Activated CD4-positive, alpha-beta memory T cell treated with anti-CD3 and anti-CD28 coated beads, Interleukin-2, amount 10 ng/mL, durations not matched to agents 7 days and 5 days (primary cell): Measurements from ENCODE around the gene CD72. TPM values are rescaled to one million over a fixed set of nuclear protein-coding genes. Genes with fewer than 3 reads are reported as not detected.

ENCODE experiments used
- CTCF ChIA-PET: fragments of 350-600 bp; sonication (Branson Sonifier 250); formaldehyde crosslinking; loops from one replicate; lab custom pipeline; 2021; ENCODE audit warnings: antibody characterized with exemption, inconsistent platforms; lab: Charles Lee
- POLR2A ChIA-PET: fragments of 350-600 bp; sonication (Branson Sonifier 250); formaldehyde crosslinking; loops from one replicate; lab custom pipeline; 2021; ENCODE audit warnings: antibody characterized with exemption; lab: Charles Lee
- DNase-seq: peaks from one replicate; pipeline ENCODE4 v3.0.0-alpha.2; 2020
- H3K27ac Mint-ChIP-seq: one replicate; pipeline ENCODE4 v1.8.0; 2021; ENCODE audit warnings: mild to moderate bottlenecking, mixed read lengths
- H3K27me3 Mint-ChIP-seq: one replicate; pipeline ENCODE4 v1.8.0; 2021; ENCODE audit warnings: mixed read lengths
- H3K36me3 Mint-ChIP-seq: one replicate; pipeline ENCODE4 v1.8.0; 2021; ENCODE audit warnings: low read depth, mixed read lengths
- H3K4me1 Mint-ChIP-seq: one replicate; pipeline ENCODE4 v1.8.0; 2021; ENCODE audit warnings: mixed read lengths
- H3K4me3 Mint-ChIP-seq: one replicate; pipeline ENCODE4 v1.8.0; 2021; ENCODE audit warnings: mild to moderate bottlenecking, mixed read lengths
- H3K9me3 Mint-ChIP-seq: one replicate; pipeline ENCODE4 v1.8.0; 2021; ENCODE audit warnings: mixed read lengths
- total RNA-seq, 2 experiments: library from RNA; stranded (reverse); gene quantifications; one replicate each; pipeline ENCODE4 v1.2.3, GENCODE V29; 2021

CD72 gene
- total RNA-seq = 10 to 100 TPM; 11.8 to 11.9 TPM

GRCh38 chr9:35618325-35618727 lies at the start of gene CD72:
Gene CD72 (minus strand): TSS chr9:35618413. CDS start chr9:35618303, 110 bp downstream.
- Mint-ChIP-seq H3K4me1 (peaks cover 43% of the 10 kb centered on the region), H3K36me3 (peaks cover 2% of the 10 kb centered on the region), H3K27me3 (peaks cover 3% of the 10 kb centered on the region), H3K27ac (peak within 1 kb of the TSS; percentile 70), H3K9me3 (no peaks in the 10 kb centered on the region), H3K4me3 (peak within 1 kb of the TSS; percentile 73)
- no peak for DNase-seq
- ChIA-PET CTCF (interaction anchor here (1.1 to 6.1 kb wide), 5 partner anchors 8 to 78 kb away, joined by 3 to 40 read pairs (median 19); partner anchors contain the start of genes CCDC107, RMRP and TESK1), POLR2A (interaction anchor here (1.0 to 6.4 kb wide), 3 partner anchors 13 to 43 kb away, joined by 3 to 100 read pairs (median 83); partner anchors contain the start of genes ARHGEF39, CCDC107, RMRP and SIT1)

GRCh38 chr9:35667939-35668338 lies 49.7 kb upstream of the CD72 start:
- peaks cover 9% of the 10 kb centered on the region for H3K9me3 Mint-ChIP-seq
- H3K4me3 Mint-ChIP-seq = no peak overlapping the region
- H3K4me1 Mint-ChIP-seq = peaks cover 37% of the 10 kb centered on the region
- no peak overlapping the region for H3K27ac Mint-ChIP-seq
- CTCF ChIA-PET = no interaction called here
- peaks cover under 1% of the 10 kb centered on the region for H3K27me3 Mint-ChIP-seq
- no peak for DNase-seq
- POLR2A ChIA-PET = no interaction called here
- H3K36me3 Mint-ChIP-seq = peaks cover 13% of the 10 kb centered on the region

GRCh38 chr9:35666549-35666948 lies 48.3 kb upstream of the CD72 start:
- H3K27ac Mint-ChIP-seq = no peak overlapping the region
- ChIA-PET CTCF (interaction anchor here (0.7 to 5.2 kb wide), 4 partner anchors 29 to 557 kb away, joined by 3 to 31 read pairs (median 24); partner anchors contain the start of genes CREB3 and TLN1), POLR2A (interaction anchor here (1.1 to 11.8 kb wide), 4 partner anchors 9 to 90 kb away, joined by 3 to 147 read pairs (median 45); partner anchors contain the start of genes CCDC107, CD72, CREB3 and RMRP)
- H3K27me3 Mint-ChIP-seq = no peaks in the 10 kb centered on the region
- H3K4me1 Mint-ChIP-seq = peaks cover 51% of the 10 kb centered on the region
- peaks cover 24% of the 10 kb centered on the region for H3K36me3 Mint-ChIP-seq
- H3K9me3 Mint-ChIP-seq = peaks cover 9% of the 10 kb centered on the region
- H3K4me3 Mint-ChIP-seq = no peak overlapping the region
- DNase-seq = no peak

- Mint-ChIP-seq H3K27ac (peak overlapping the region; percentile 57), H3K27me3 (no peaks in the 10 kb centered on the region), H3K4me1 (peaks cover 55% of the 10 kb centered on the region), H3K9me3 (peaks cover 9% of the 10 kb centered on the region), H3K4me3 (peak overlapping the region; percentile 80), H3K36me3 (peaks cover 27% of the 10 kb centered on the region)
- ChIA-PET CTCF (interaction anchor here (0.6 to 12.1 kb wide), 9 partner anchors 9 to 237 kb away, joined by 3 to 223 read pairs (median 16); partner anchors contain the start of genes CREB3, SIT1 and TLN1), POLR2A (interaction anchor here (1.1 to 11.8 kb wide), 13 partner anchors 9 to 91 kb away, joined by 3 to 257 read pairs (median 10); partner anchors contain the start of genes CA9, CCDC107, CD72 and CREB3)
- no peak for DNase-seq
Measured at GRCh38 chr9:35666045-35666444, 47.8 kb upstream of the CD72 start.

DNA sequence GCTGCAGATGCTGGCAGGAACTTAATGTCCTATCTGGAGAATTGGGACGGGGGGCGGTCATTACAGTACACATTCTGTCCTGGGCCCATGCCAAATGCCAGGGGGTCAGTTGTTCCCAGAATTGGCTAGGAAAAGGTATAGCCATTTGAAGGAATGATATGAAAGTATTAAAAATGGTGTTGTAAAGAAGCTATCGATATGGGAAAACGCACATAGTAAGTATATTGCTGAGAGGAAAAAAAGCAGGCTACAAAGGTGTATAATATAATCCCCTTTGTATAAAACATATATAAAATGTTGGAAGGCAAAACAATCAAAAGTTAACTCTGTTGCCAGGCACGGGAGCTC lies 47.2 kb upstream of the CD72 start:
- ChIA-PET POLR2A (interaction anchor here (1.1 to 11.8 kb wide), 16 partner anchors 8 to 586 kb away, joined by 3 to 257 read pairs (median 8); partner anchors contain the start of genes CA9, CCDC107, CD72 and CREB3), CTCF (interaction anchor here (0.6 to 12.1 kb wide), 12 partner anchors 9 to 238 kb away, joined by 3 to 223 read pairs (median 6); partner anchors contain the start of genes CREB3, SIT1 and TLN1)
- peak overlapping the region; percentile 86 for H3K27ac Mint-ChIP-seq

GRCh38 chr9:35664531-35665470 lies 46.6 kb upstream of the CD72 start, which contains the start of gene ARHGEF39:
Gene ARHGEF39 (minus strand): TSS chr9:35665195. CDS start chr9:35665169, 26 bp downstream.
- Mint-ChIP-seq H3K36me3 (peaks cover 40% of the 10 kb centered on the region), H3K27ac (peak within 1 kb of the TSS; percentile 86), H3K4me3 (peak within 1 kb of the TSS; percentile 80), H3K9me3 (peaks cover 9% of the 10 kb centered on the region), H3K4me1 (peaks cover 67% of the 10 kb centered on the region), H3K27me3 (no peaks in the 10 kb centered on the region)
- ChIA-PET CTCF (interaction anchor here (0.8 to 12.1 kb wide), 16 partner anchors 9 to 548 kb away, joined by 3 to 223 read pairs (median 4); partner anchors contain the start of genes CREB3, SIT1, TLN1 and TPM2), POLR2A (interaction anchor here (0.8 to 11.8 kb wide), 21 partner anchors 7 to 586 kb away, joined by 3 to 257 read pairs (median 7); partner anchors contain the start of genes CA9, CCDC107, CD72 and CREB3)
- DNase-seq = peak; percentile 87

More for the DNA sequence above, 47.2 kb upstream of the CD72 start:
- Mint-ChIP-seq H3K9me3 (peaks cover 9% of the 10 kb centered on the region), H3K4me1 (peaks cover 61% of the 10 kb centered on the region), H3K36me3 (peaks cover 33% of the 10 kb centered on the region), H3K4me3 (peak overlapping the region; percentile 80), H3K27me3 (no peaks in the 10 kb centered on the region)
- DNase-seq = no peak

DNA sequence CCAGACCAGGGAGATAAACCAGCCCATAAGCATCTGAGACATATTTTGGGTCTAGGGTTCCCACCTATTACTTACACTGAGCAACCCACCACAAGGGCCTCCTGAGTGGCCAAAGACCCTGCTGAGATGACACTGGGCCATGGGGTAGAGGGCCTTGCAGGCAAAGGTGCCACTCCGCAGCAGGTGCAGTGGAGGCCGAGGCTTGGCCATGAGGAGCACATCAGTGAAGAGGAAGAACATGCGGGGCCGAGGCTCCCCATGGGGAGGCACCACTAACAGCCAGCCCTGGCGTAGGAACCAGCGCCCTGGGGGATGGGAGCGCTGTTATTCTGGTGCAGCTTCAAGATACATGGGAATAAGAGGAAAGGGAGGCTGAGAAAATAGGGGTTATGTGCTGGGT lies 44.2 kb upstream of the CD72 start:
- Mint-ChIP-seq H3K36me3 (peaks cover 53% of the 10 kb centered on the region), H3K4me3 (peak overlapping the region; percentile 80), H3K4me1 (peaks cover 84% of the 10 kb centered on the region), H3K9me3 (peaks cover 3% of the 10 kb centered on the region), H3K27me3 (peaks cover 4% of the 10 kb centered on the region), H3K27ac (peak overlapping the region; percentile 86)
- ChIA-PET CTCF (interaction anchor here (1.2 to 12.1 kb wide), 6 partner anchors 15 to 92 kb away, joined by 3 to 223 read pairs (median 24); partner anchors contain the start of genes CREB3, SIT1 and TLN1), POLR2A (interaction anchor here (0.9 to 11.8 kb wide), 7 partner anchors 11 to 87 kb away, joined by 3 to 257 read pairs (median 8); partner anchors contain the start of genes CD72, CREB3, GBA2 and RGP1)
- no peak for DNase-seq

DNA sequence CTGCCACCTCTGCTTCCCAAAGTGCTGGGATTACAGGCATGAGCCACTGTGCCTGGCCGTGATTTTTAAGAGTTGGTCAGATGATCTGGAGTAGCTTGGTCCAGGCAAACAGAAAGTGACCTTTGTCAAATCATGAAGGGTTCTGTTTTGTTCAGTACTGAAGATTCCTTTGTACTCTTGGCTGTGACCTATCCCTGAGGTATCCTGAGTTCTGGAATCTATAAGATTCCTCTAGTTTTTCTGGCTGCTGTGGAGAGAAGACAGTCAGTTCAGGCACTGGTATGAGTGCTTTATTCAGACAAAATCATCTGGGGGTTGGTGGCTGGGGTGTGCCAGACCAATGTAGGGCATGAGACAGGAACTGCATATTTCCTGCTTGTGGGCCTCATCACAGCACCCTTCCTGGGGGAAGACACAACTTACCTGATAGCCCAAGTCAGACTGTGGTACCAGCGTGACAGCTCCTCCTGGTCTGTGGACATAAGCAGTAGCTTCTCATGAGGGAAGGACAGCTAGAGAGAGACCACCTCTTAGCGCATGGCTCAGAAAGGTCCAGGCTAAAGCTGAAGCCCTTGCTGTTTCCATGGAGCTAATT lies 43.6 kb upstream of the CD72 start:
- Mint-ChIP-seq H3K9me3 (no peaks in the 10 kb centered on the region), H3K27me3 (peaks cover 4% of the 10 kb centered on the region), H3K4me3 (peak overlapping the region; percentile 80), H3K4me1 (peaks cover 89% of the 10 kb centered on the region), H3K36me3 (peaks cover 53% of the 10 kb centered on the region), H3K27ac (peak overlapping the region; percentile 86)
- peak; percentile 55 for DNase-seq
- ChIA-PET POLR2A (interaction anchor here (0.9 to 11.8 kb wide), 10 partner anchors 11 to 152 kb away, joined by 3 to 257 read pairs (median 4); partner anchors contain the start of genes CD72, CREB3, GBA2 and RGP1), CTCF (interaction anchor here (1.0 to 12.1 kb wide), 13 partner anchors 8 to 152 kb away, joined by 3 to 223 read pairs (median 4); partner anchors contain the start of genes CREB3, HINT2, SIT1 and TLN1)

DNA sequence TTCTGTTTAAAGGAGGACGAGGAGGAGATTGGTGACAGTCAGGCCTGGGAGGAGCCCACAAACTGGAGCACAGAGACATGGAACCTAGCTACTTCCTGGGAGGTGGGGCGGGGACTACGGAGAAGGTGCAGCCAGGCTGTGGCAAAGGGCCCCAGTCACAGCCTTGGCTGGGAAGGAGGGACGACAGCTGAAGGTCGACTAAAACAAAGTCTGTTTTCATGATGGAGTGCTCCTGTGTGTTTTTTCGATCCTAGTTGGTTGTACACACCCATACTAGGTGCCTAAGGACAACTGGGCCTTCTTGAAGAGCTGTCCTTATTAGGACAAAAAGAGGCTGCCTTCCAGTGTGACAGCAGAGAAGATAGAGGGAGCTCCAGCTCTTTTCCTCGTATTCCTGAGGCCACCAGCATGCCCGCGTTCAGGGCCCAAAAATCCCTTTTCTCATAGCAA lies 42.8 kb upstream of the CD72 start:
- Mint-ChIP-seq H3K9me3 (no peaks in the 10 kb centered on the region), H3K4me1 (peaks cover 89% of the 10 kb centered on the region), H3K27ac (peak overlapping the region; percentile 65), H3K36me3 (peaks cover 53% of the 10 kb centered on the region), H3K4me3 (peak overlapping the region; percentile 34), H3K27me3 (peaks cover 4% of the 10 kb centered on the region)
- no peak for DNase-seq
- ChIA-PET POLR2A (interaction anchor here (0.9 to 11.8 kb wide), 10 partner anchors 12 to 153 kb away, joined by 3 to 257 read pairs (median 6); partner anchors contain the start of genes CD72, CREB3, GBA2 and RGP1), CTCF (interaction anchor here (0.9 to 12.1 kb wide), 14 partner anchors 9 to 153 kb away, joined by 3 to 223 read pairs (median 4); partner anchors contain the start of genes CREB3, HINT2, SIT1 and TLN1)

DNA sequence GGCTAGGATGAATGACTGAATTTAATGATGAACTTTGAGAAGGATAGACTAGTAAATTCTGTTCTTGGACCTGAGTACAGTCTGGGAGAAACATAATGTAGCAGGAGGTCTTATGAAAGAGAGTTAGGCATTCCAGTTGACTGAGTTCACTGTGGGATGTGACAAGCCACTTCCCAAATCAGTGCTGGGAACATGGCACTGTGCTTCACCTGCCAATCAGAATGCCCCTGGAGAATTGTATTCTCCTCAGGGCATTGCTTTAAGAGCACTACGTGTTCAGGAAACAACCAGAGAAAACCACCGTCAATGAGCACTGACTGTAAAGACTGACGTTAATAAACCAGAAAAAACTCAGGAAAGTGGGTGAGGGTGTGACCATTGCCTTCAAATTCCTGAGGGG lies 41.1 kb upstream of the CD72 start:
- H3K27ac Mint-ChIP-seq = peak overlapping the region; percentile 79
- DNase-seq = no peak
- ChIA-PET CTCF (interaction anchor here (1.0 to 12.1 kb wide), 12 partner anchors 11 to 97 kb away, joined by 3 to 223 read pairs (median 16); partner anchors contain the start of genes CD72, CREB3, GBA2 and SIT1), POLR2A (interaction anchor here (1.2 to 11.8 kb wide), 9 partner anchors 11 to 545 kb away, joined by 3 to 257 read pairs (median 9); partner anchors contain the start of genes CD72, CREB3, MSMP and SIT1)
- peaks cover 76% of the 10 kb centered on the region for H3K4me1 Mint-ChIP-seq
- H3K9me3 Mint-ChIP-seq = no peaks in the 10 kb centered on the region
- H3K4me3 Mint-ChIP-seq = peak overlapping the region; percentile 93
- peaks cover 53% of the 10 kb centered on the region for H3K36me3 Mint-ChIP-seq
- H3K27me3 Mint-ChIP-seq = peaks cover 4% of the 10 kb centered on the region

DNA sequence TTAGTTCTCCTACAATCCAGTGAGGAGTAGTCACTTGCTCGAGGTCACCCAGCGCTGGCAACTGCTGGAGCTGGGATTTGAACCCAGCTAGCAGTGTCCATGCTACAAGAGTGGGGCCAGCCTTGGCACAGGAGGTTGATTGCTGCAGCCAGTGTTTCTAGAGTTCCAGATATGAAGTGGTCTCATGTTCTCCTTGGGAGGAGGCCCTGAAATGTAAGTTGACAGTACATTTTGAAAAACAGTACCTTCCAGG lies 40.7 kb upstream of the CD72 start:
- DNase-seq = no peak
- Mint-ChIP-seq H3K27ac (peak overlapping the region; percentile 79), H3K36me3 (peaks cover 49% of the 10 kb centered on the region), H3K4me1 (peaks cover 72% of the 10 kb centered on the region), H3K9me3 (no peaks in the 10 kb centered on the region), H3K27me3 (peaks cover 4% of the 10 kb centered on the region), H3K4me3 (peak overlapping the region; percentile 93)
- ChIA-PET CTCF (interaction anchor here (1.0 to 12.1 kb wide), 15 partner anchors 11 to 98 kb away, joined by 3 to 223 read pairs (median 14); partner anchors contain the start of genes CA9, CD72, CREB3 and GBA2), POLR2A (interaction anchor here (1.2 to 11.8 kb wide), 13 partner anchors 10 to 545 kb away, joined by 3 to 257 read pairs (median 7); partner anchors contain the start of genes CD72, CREB3, GBA2 and MSMP)
